Germinal center (tissue), 1 donor: ENCODE data around the gene VTI1A.

Experiments used
- DNase-seq: peaks from one replicate; pipeline ENCODE4 v3.0.0; 2012; ENCODE audit warnings: mixed read lengths, low spot score

Gene VTI1A

DNA sequence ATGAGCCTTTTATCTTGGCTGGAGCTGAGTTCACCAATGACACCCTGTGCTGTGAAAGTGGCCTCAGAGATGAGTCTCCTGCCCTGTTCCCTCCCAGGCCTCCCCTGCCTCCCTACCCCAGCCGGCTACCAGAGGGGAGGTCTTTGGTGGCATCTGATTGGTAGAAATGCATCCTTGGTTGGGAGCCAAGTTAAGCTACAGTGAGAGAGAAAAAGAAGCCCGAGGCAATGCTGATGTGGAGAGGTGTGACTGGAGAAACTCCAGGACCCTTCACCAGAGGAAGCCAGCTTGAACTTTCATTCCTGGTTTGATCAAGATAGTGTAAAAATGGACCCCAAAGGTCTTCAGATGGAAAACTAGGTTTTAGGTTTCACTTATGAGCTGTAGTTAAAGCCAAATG, 311.9 kb downstream of the VTI1A start:
- no peak for DNase-seq

DNA sequence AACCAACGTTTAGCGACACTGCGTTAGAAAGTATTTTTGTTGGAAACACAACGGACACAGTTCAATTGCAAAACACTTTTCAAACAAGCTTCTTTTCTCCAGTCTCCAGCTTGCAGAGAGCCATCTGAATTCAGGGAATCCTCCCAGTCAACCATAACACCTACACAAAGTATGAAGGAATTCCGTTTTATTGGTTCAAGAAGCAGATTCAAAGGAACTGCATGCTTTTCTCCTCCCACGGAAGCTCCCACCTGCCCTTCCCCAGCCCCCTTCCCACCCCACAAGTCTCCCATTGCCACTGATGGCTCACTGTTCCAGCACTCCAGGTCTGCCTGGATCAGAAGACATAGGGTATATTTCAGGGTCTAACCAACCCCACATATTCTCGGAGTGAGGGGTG, 312.5 kb downstream of the VTI1A start:
- DNase-seq: no peak

DNA sequence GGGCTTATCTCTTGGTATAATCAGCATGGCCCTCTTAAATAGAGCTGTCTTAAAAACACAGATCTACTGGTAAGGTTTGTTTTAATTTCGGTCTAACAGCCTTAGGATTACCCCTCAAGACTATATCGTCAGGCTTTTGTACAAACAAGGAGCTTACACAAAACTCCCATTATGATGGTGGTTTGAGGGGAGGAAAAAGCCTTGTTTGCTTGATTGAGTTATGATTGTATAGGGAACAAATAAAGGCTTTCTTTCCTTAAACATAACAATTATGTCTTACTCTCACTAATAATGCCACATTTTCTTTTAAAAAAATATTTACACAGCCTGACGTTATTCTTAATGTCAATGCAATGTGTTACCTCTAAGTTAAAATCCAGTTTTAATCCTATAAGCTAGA, 314.2 kb downstream of the VTI1A start:
- no peak for DNase-seq

DNA sequence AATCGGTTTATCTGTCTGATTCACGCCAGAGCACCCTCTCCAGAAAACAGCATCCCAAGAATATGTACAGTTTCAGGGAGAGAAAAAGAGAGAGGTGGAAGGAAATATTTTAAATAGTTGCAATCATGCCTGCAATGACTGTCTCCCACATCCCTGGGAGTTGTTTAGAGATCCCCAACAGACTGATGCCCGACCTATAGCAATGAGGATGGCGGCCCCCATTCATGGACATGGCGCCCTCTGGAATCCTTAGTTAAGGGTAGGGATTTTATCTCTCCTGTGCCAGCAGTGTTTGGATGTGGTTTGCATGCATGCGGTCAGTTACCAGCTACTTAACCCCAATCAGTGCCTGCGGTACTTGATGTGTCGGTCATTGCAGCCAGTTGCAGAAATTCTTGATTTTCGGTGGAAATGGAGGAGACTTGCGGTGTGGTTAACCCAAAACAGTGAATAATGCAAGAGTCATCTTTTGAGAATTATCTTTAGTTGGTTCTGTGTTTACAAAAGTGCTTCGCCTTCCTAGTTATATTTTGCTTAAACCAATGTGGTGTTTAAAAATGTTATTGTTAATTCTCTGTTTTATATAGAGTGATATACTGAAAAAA, 317.0 kb downstream of the VTI1A start:
- no peak for DNase-seq

DNA sequence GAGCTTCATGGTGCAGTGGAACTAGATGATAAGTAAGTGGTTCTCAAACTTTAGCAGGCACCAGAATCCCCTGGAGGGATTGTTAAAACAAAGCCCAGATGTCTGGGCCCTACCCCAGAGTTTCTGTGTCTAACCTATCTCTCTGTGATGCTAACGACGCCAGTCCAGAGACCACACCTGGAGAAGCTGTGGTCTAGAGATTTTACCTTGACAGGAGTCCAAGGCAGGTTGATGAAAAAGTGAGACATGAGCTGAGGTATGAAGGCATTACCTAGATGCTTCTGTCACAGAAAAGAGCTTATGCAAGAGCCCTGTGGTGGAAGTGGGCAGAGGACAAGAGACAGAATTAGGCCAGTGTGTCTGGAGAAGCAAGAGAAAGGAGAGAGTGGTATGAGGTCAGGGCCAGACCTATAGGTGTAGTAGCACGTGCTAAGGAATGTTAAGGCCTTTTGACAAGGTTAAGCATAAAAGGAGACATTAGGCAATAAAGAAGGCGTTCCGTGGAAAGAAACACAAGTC, 318.8 kb downstream of the VTI1A start:
- DNase-seq: no peak

GRCh38 chr10:112766636-112767035, 319.6 kb downstream of the VTI1A start:
- DNase-seq: no peak

- no peak for DNase-seq
Measured at GRCh38 chr10:112767156-112767555, 320.1 kb downstream of the VTI1A start.

GRCh38 chr10:112768121-112768520, 321.1 kb downstream of the VTI1A start:
- no peak for DNase-seq

DNA sequence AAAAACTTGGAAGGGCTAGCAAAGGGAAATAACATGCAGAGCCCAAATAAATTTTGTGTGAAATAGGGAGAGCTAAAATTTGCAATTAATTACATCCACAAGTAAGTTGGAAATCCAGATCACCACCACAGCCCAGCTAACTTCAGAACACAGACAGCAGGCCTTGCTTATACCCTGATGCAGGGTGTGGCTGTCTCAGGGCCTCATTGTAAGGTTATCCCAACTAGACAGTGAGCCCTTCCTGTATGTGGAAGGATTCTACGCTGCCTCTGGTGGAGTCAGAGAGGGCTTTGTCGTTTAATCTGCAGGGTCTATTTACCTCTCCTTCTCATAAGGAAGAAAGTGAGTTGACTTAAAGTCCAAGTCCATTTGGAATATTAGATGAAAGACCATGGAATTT, 322.1 kb downstream of the VTI1A start:
- DNase-seq: no peak

DNA sequence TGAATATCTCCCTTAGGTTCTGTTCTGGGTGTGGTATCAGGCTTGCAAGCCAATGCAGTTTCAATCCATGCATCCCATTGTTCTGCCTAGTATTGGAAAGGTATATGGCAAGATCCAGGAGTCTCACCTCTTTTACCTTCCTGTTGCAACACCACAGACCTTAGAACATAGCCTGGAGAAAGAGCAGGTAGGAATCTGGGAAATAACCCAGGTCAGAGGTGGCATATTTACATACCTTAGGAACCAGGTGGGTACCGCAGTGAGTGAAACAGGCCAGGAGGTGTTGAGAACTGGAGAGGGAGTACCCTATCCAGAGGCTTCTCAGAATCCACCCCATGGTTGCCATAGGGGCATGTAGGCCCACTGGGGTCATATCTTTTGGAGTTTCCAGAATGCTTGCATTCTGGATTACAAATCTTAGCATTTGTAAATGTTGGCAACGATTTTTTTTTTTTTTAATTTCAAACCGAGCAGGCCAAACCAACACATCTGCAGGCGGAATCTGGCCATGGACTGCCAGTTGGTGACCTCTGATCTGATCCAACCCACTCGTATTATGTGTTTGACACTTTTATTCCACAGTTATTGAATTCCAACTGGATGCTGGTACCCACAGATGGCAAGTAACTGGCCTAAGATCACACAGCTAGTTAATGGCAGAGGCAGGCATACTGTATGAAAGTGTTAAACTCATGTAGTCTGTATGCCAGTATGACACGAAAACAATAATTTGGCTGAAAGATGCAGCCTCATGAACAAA, 322.8 kb downstream of the VTI1A start:
- DNase-seq: no peak

DNA sequence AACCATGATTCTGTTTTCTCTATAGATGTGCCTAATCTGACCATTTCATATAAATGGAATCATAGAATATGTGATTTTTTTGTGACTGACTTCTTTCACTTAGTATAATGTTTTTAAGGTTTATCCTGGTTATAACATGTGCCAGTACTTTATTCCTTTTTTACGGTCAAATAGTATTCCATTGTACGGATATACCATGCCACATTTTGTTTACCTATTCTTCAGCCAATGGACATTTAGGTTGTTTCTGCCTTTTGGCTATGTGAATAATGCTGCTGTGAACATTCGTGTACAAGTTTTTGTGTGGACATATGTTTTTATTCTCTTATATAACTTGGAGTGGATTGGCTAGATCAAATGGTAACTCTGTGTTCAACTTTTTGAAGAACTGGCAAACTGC, 324.7 kb downstream of the VTI1A start:
- no peak for DNase-seq

- DNase-seq: no peak
Measured at GRCh38 chr10:112773783-112774182, 326.8 kb downstream of the VTI1A start.

- DNase-seq: no peak
Measured at GRCh38 chr10:112774210-112774609, 327.2 kb downstream of the VTI1A start.

DNA sequence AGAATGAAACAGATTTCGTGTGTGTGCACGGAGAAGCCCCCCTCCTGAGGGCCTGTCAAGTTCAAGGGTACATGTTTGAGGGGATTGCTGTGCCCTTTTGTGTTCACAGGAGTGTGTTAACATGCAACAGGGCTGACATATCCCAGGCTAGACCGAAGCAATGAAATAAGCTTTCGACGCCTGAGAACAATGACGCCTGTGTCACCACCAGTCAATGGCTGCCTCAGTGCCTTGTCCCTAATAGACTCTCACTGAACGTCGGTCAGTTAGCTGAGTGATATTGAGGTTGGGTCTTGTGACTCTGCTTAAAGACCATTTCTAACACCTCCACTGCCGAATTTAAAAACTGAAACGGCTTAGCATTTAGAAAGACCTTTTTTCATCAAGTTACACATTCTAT, 327.8 kb downstream of the VTI1A start:
- DNase-seq: no peak

GRCh38 chr10:112775381-112775780, 328.4 kb downstream of the VTI1A start:
- DNase-seq: no peak

GRCh38 chr10:112775892-112776674, 329.1 kb downstream of the VTI1A start:
- DNase-seq: no peak

GRCh38 chr10:112778579-112778978, 331.6 kb downstream of the VTI1A start:
- no peak for DNase-seq

GRCh38 chr10:112779025-112779770, 332.2 kb downstream of the VTI1A start:
- DNase-seq: no peak

GRCh38 chr10:112782200-112782907, 335.3 kb downstream of the VTI1A start:
- DNase-seq: no peak

DNA sequence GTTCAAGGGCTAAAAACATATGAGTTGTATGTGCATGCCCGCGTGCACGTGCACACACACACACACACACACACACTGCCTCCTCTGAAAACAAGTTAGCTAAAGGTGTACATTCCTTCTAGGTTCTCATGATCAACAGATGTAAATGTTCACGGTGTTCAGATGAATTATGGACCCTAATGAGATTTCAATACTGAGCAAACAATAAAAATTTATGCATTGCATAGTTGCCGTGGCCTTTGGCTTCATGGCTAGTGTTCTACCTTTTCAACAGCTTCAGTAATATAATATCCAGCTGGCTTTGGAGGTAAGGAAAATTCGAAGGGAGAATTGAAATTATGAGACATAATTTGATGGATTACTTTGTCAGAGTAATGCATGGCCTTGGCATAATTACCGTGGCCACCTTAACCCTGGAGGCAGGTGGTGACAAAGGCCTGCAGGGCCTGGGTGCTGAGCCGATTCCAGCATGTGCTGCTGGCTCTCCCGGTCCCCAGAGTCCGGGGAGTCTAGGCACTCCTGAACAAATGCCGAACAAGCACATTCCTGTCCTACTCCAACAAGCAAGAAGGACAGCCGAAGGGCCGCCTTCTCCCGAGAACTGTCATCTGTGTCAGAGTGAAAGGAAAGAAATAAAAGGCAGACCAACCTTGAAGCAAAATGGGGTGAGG, 336.5 kb downstream of the VTI1A start:
- DNase-seq: no peak

- no peak for DNase-seq
Measured at GRCh38 chr10:112784022-112784461, 337.0 kb downstream of the VTI1A start.
